Gastroesophageal sphincter (tissue), 3 donors: ENCODE measurements around the gene KRT82.

Experiments
- EP300 ChIP-seq: sonication (generic); formaldehyde crosslinking; IDR thresholded peaks from one replicate; pipeline ENCODE4 v1.6.1; 2017; ENCODE audit warnings: antibody characterized with exemption, mild to moderate bottlenecking
- POLR2A ChIP-seq, 2 donors: fragments of 450-650 bp; IDR thresholded peaks; one replicate each; pipeline ENCODE4 v1.6.1; 2017; ENCODE audit warnings: antibody characterized with exemption in 2 of 2, mild to moderate bottlenecking in 2 of 2, moderate library complexity in 1 of 2
- POLR2AphosphoS5 ChIP-seq: sonication (generic); formaldehyde crosslinking; IDR thresholded peaks from one replicate; pipeline ENCODE4 v1.6.1; 2017; ENCODE audit warnings: antibody characterized with exemption
- TF ChIP-seq, protein P1 (sequence below), 4 experiments: fragments of 200-600 bp in 2 of 4; fragments of 450-650 bp in 2 of 4; sonication (generic) in 1 of 4; IDR thresholded peaks; one replicate each; pipeline ENCODE4 v1.5.1; 2017 to 2019; ENCODE audit warnings: antibody characterized with exemption in 4 of 4, mild to moderate bottlenecking in 2 of 4, moderate library complexity in 2 of 4

DNA sequence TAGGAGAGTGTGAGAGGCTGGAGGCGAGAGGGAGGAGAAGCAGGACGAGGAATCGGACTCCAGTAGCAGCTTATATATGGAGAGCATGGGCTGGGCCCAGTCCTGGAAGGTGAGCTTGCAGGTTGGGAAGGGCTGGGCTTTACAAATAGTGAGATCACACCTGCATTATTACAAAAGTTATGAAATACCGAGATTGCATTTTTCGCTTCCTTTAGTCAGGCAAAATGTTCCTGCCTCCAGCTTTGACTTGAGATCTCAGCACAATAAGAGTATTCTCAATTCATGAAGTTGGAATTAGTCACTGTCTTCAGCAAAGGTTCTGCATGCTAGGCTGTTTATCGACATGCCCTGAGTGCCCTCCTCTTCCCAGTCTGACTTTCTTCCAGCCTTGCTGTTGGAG is 46.0 kb upstream of the KRT82 start, which contains the start of gene KRT6B:
- TF ChIP-seq, protein P1, sequence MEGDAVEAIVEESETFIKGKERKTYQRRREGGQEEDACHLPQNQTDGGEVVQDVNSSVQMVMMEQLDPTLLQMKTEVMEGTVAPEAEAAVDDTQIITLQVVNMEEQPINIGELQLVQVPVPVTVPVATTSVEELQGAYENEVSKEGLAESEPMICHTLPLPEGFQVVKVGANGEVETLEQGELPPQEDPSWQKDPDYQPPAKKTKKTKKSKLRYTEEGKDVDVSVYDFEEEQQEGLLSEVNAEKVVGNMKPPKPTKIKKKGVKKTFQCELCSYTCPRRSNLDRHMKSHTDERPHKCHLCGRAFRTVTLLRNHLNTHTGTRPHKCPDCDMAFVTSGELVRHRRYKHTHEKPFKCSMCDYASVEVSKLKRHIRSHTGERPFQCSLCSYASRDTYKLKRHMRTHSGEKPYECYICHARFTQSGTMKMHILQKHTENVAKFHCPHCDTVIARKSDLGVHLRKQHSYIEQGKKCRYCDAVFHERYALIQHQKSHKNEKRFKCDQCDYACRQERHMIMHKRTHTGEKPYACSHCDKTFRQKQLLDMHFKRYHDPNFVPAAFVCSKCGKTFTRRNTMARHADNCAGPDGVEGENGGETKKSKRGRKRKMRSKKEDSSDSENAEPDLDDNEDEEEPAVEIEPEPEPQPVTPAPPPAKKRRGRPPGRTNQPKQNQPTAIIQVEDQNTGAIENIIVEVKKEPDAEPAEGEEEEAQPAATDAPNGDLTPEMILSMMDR (IDR thresholded peaks at IDR 0.05), result no peak
- TF ChIP-seq EP300 (no peak), POLR2AphosphoS5 (no peak), POLR2A (IDR thresholded peaks at IDR 0.05) (no peak)
